HG03064 (cell line): ENCODE measurements around the gene PGC.
"Not testable (repeated sequence)": the region's sequence is repeated elsewhere in the genome, so short reads cannot be mapped to it uniquely, and the experiment has no call there.

Experiments
- ATAC-seq: cut with Tn5 transposase; IDR thresholded peaks from one replicate; pipeline ENCODE4 v1.9.1; 2021; ENCODE audit warnings: low read depth; ENCODE audit not compliant: unreplicated experiment

PGC gene

GRCh38 chr6:41777551-41778285 is 30.5 kb upstream of the PGC start:
- no peak for ATAC-seq

GRCh38 chr6:41775293-41775882 is 28.2 kb upstream of the PGC start:
- no peak for ATAC-seq

GRCh38 chr6:41774841-41775240 is 27.6 kb upstream of the PGC start:
- ATAC-seq, result no peak

GRCh38 chr6:41771058-41771983 is 24.1 kb upstream of the PGC start:
- ATAC-seq, result no peak

- ATAC-seq, result no peak
Measured at GRCh38 chr6:41770381-41771057, 23.3 kb upstream of the PGC start.

- no peak for ATAC-seq
Measured at GRCh38 chr6:41769376-41769775, 22.2 kb upstream of the PGC start.

- ATAC-seq, result no peak
Measured at GRCh38 chr6:41768545-41769308, 21.5 kb upstream of the PGC start.

- no peak for ATAC-seq
Measured at GRCh38 chr6:41767112-41767833, 20.1 kb upstream of the PGC start.

- ATAC-seq, result not testable (repeated sequence)
Measured at GRCh38 chr6:41766043-41766664, 19.0 kb upstream of the PGC start.

- no peak for ATAC-seq
Measured at GRCh38 chr6:41763470-41763869, 16.3 kb upstream of the PGC start.

- no peak for ATAC-seq
Measured at GRCh38 chr6:41759905-41760579, 12.8 kb upstream of the PGC start.

GRCh38 chr6:41759106-41759904 is 12.1 kb upstream of the PGC start:
- no peak for ATAC-seq

GRCh38 chr6:41758641-41759035 is 11.4 kb upstream of the PGC start:
- no peak for ATAC-seq

GRCh38 chr6:41757931-41758640 is 10.9 kb upstream of the PGC start:
- ATAC-seq, result no peak

- ATAC-seq, result no peak
Measured at GRCh38 chr6:41757271-41757670, 10.1 kb upstream of the PGC start.

GRCh38 chr6:41756354-41756753 is 9.2 kb upstream of the PGC start:
- no peak for ATAC-seq

- ATAC-seq, result no peak
Measured at GRCh38 chr6:41755895-41756294, 8.7 kb upstream of the PGC start.
